Vagina (tissue), 2 donors: ENCODE measurements around the gene BCAT1.

Source experiments
- POLR2A ChIP-seq, 2 donors: fragments of 450-650 bp; IDR thresholded peaks; one replicate each; pipeline ENCODE4 v1.6.1; 2017; ENCODE audit warnings: antibody characterized with exemption in 2 of 2, mild to moderate bottlenecking in 2 of 2, moderate library complexity in 2 of 2
- POLR2AphosphoS5 ChIP-seq, 2 donors: sonication (generic); formaldehyde crosslinking; IDR thresholded peaks; one replicate each; pipeline ENCODE4 v1.9.0; 2017; ENCODE audit warnings: antibody characterized with exemption in 2 of 2, mild to moderate bottlenecking in 2 of 2, low read depth in 1 of 2; ENCODE audit not compliant: insufficient read depth in 1 of 2
- TF ChIP-seq, protein P1 (sequence below), 3 experiments: fragments of 450-650 bp in 2 of 3; fragments of 200-600 bp in 1 of 3; sonication (generic) in 1 of 3; IDR thresholded peaks; one replicate each; pipeline ENCODE4 v1.5.1; 2017 to 2019; ENCODE audit warnings: antibody characterized with exemption in 3 of 3, mild to moderate bottlenecking in 2 of 3, moderate library complexity in 2 of 3

GRCh38 chr12:24895612-24896011 is 53.3 kb downstream of the BCAT1 start:
- TF ChIP-seq, protein P1, sequence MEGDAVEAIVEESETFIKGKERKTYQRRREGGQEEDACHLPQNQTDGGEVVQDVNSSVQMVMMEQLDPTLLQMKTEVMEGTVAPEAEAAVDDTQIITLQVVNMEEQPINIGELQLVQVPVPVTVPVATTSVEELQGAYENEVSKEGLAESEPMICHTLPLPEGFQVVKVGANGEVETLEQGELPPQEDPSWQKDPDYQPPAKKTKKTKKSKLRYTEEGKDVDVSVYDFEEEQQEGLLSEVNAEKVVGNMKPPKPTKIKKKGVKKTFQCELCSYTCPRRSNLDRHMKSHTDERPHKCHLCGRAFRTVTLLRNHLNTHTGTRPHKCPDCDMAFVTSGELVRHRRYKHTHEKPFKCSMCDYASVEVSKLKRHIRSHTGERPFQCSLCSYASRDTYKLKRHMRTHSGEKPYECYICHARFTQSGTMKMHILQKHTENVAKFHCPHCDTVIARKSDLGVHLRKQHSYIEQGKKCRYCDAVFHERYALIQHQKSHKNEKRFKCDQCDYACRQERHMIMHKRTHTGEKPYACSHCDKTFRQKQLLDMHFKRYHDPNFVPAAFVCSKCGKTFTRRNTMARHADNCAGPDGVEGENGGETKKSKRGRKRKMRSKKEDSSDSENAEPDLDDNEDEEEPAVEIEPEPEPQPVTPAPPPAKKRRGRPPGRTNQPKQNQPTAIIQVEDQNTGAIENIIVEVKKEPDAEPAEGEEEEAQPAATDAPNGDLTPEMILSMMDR (IDR thresholded peaks at IDR 0.05) = no peak
- TF ChIP-seq POLR2A (IDR thresholded peaks at IDR 0.05) (no peak), POLR2AphosphoS5 (IDR thresholded peaks at IDR 0.05; ENCODE audit: insufficient read depth in 1 of 2, low read depth in 1 of 2) (no peak)
